ENCODE measurements around the gene KNSTRN.

The KNSTRN gene

DNA sequence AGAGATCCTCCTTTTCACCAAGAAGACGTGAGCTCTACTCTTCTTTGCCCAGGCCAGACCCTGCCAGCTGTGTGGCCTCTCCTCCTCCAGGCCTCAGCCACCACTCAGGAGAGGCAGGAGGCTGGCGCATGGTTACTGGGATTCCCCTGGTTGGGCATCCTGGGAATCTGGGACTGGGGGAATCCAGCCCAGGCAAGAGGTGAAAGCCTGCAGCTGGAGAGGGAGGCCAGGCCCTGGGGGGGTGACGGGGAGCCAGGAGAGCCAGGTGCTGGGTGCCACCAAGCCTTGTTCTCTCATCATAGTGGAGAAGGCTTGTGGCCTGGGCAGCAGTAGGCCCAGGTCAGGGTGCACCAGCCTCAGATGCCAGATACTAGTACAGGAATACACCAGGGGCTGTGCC, 48.0 kb upstream of the KNSTRN start:
- Histone ChIP-seq H3K36me3 (ENCODE audit: control insufficient read depth in 2 of 2, insufficient read depth in 1 of 2, low read length in 2 of 2) (no peaks in the 10 kb centered on the region), H3K9me3 (ENCODE audit: control insufficient read depth, insufficient read depth, low read depth, low read length) (no peaks in the 10 kb centered on the region), H3K27ac (ENCODE audit: extremely low read depth, low read depth, low read length) (peak overlapping the region; percentile 19; the same call in 1 of the 2 replicates), H3K4me3 (ENCODE audit: low read depth, low read length) (no peak overlapping the region), H3K4me1 (ENCODE audit: control insufficient read depth, insufficient read depth, low read length) (no peaks in the 10 kb centered on the region; the same call in 1 of the 2 replicates)
- CTCF ChIA-PET: interaction anchor here (1.3 to 2.2 kb wide), 4 partner anchors 10 to 20 kb away, joined by 4 to 7 read pairs (median 6); no protein-coding TSS in a partner anchor
- POLR2A ChIA-PET: interaction anchor here (1.1 to 1.6 kb wide), 3 partner anchors 9 to 11 kb away, joined by 3 to 5 read pairs (median 4); partner anchors contain the start of gene INAFM2
- TF ChIP-seq ZNF677 (tag by site-specific recombination; IDR thresholded peaks at IDR 0.05) (no peak), GLIS1 (tag by site-specific recombination; IDR thresholded peaks at IDR 0.05) (no peak), ZNF501 (tag by site-specific recombination; IDR thresholded peaks at IDR 0.05) (no peak)

DNA sequence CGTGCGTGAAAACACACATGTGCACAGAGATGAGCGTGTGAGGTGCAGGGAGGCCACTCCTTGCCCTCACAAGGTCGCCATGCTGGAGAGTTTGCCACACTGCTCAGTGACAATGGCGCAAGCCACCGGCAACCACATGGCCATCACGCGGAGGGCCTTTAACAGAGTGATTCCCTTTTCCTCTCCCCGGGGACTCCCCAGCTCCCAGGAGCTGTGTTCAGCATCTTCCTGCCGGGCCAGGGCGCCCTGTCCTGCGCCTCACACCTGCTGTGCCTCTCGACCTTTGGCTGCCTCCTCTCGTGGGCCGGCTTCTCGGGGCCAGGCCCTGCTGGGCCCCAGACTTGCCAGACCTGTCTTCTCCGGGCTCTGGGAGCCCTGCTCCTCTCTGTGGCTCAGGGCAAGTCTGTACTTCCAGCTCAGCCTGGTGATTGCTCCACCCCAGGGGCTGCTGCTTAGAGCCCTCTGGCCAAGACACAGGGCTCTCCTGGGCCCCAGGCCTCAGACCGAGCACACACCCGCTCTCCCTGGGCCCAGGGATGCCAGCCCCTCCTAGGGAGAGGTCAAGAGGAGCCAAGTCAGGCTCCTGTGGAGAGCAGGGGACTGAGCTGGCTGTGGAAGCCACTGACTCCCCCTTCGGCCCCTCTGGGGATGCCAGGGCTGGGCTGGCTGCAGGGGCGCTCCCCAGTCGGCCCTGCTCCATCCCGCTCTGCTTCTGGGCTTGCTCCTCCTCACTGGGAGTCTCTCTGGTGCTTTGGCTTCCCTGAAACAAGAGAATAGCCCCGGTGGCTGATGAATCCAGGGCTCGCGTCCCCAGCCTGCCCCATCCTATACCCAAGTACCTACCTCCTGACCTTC, 47.4 kb upstream of the KNSTRN start:
- ChIA-PET POLR2A (interaction anchor here (1.1 to 1.6 kb wide), 3 partner anchors 10 to 12 kb away, joined by 3 to 5 read pairs (median 4); partner anchors contain the start of gene INAFM2), CTCF (interaction anchor here (1.1 to 4.8 kb wide), 6 partner anchors 9 to 60 kb away, joined by 3 to 35 read pairs (median 7); partner anchors contain the start of gene PLCB2)
- H3K27ac ChIP-seq (ENCODE audit: extremely low read depth, low read depth, low read length): no peak overlapping the region
- H3K9me3 ChIP-seq (ENCODE audit: control insufficient read depth, insufficient read depth, low read depth, low read length): no peaks in the 10 kb centered on the region
- H3K4me1 ChIP-seq (ENCODE audit: control insufficient read depth, insufficient read depth, low read length): peaks cover 4% of the 10 kb centered on the region; the same call in 1 of the 2 replicates
- no peaks in the 10 kb centered on the region for H3K36me3 ChIP-seq (ENCODE audit: control insufficient read depth in 2 of 2, insufficient read depth in 1 of 2, low read length in 2 of 2)
- TF ChIP-seq ZIC2 (tag by site-specific recombination; IDR thresholded peaks at IDR 0.05): peak; percentile 71
- TF ChIP-seq, protein P1, sequence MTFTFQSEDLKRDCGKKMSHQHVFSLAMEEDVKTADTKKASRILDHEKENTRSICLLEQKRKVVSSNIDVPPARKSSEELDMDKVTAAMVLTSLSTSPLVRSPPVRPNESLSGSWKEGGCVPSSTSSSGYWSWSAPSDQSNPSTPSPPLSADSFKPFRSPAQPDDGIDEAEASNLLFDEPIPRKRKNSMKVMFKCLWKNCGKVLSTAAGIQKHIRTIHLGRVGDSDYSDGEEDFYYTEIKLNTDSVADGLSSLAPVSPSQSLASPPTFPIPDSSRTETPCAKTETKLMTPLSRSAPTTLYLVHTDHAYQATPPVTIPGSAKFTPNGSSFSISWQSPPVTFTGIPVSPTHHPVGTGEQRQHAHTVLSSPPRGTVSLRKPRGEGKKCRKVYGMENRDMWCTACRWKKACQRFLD (tag by site-specific recombination; IDR thresholded peaks at IDR 0.05): no peak
- H3K4me3 ChIP-seq (ENCODE audit: low read depth, low read length): no peak overlapping the region

GRCh38 chr15:40335938-40336743, 46.4 kb upstream of the KNSTRN start:
- no peak overlapping the region for H3K4me3 ChIP-seq (ENCODE audit: low read depth, low read length)
- ChIA-PET POLR2A (interaction anchor here (1.6 kb wide), 1 partner anchor 11 kb away, joined by 3 read pairs; no protein-coding TSS in a partner anchor), CTCF (interaction anchor here (0.9 to 7.1 kb wide), 13 partner anchors 9 to 66 kb away, joined by 3 to 82 read pairs (median 7); partner anchors contain the start of genes INAFM2 and PLCB2)
- H3K9me3 ChIP-seq (ENCODE audit: control insufficient read depth, insufficient read depth, low read depth, low read length): no peaks in the 10 kb centered on the region
- no peak overlapping the region for H3K27ac ChIP-seq (ENCODE audit: extremely low read depth, low read depth, low read length)
- H3K4me1 ChIP-seq (ENCODE audit: control insufficient read depth, insufficient read depth, low read length): peaks cover 8% of the 10 kb centered on the region
- H3K36me3 ChIP-seq (ENCODE audit: control insufficient read depth in 2 of 2, insufficient read depth in 1 of 2, low read length in 2 of 2): no peaks in the 10 kb centered on the region
- TF ChIP-seq, protein P2, sequence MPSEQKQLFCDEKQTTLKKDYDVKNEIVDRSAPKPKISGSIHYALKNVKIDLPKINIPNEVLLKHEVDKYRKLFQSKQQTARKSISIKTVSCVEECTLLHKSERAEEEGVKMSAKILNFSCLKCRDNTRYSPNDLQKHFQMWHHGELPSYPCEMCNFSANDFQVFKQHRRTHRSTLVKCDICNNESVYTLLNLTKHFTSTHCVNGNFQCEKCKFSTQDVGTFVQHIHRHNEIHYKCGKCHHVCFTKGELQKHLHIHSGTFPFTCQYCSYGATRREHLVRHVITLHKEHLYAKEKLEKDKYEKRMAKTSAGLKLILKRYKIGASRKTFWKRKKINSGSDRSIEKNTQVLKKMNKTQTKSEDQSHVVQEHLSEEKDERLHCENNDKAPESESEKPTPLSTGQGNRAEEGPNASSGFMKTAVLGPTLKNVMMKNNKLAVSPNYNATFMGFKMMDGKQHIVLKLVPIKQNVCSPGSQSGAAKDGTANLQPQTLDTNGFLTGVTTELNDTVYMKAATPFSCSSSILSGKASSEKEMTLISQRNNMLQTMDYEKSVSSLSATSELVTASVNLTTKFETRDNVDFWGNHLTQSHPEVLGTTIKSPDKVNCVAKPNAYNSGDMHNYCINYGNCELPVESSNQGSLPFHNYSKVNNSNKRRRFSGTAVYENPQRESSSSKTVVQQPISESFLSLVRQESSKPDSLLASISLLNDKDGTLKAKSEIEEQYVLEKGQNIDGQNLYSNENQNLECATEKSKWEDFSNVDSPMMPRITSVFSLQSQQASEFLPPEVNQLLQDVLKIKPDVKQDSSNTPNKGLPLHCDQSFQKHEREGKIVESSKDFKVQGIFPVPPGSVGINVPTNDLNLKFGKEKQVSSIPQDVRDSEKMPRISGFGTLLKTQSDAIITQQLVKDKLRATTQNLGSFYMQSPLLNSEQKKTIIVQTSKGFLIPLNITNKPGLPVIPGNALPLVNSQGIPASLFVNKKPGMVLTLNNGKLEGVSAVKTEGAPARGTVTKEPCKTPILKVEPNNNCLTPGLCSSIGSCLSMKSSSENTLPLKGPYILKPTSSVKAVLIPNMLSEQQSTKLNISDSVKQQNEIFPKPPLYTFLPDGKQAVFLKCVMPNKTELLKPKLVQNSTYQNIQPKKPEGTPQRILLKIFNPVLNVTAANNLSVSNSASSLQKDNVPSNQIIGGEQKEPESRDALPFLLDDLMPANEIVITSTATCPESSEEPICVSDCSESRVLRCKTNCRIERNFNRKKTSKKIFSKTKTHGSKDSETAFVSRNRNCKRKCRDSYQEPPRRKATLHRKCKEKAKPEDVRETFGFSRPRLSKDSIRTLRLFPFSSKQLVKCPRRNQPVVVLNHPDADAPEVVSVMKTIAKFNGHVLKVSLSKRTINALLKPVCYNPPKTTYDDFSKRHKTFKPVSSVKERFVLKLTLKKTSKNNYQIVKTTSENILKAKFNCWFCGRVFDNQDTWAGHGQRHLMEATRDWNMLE (tag by site-specific recombination; conservative IDR thresholded peaks at IDR 0.05; ENCODE audit: low read depth): no peak
- TF ChIP-seq ZNF639 (tag by site-specific recombination; IDR thresholded peaks at IDR 0.05) (no peak), ZNF426 (tag by site-specific recombination; IDR thresholded peaks at IDR 0.05) (no peak), ZNF513 (tag by site-specific recombination; IDR thresholded peaks at IDR 0.05) (no peak), ZNF629 (tag by site-specific recombination; IDR thresholded peaks at IDR 0.05) (no peak), RBAK (tag by site-specific recombination; IDR thresholded peaks at IDR 0.05) (no peak)
- TF ChIP-seq, protein P3, sequence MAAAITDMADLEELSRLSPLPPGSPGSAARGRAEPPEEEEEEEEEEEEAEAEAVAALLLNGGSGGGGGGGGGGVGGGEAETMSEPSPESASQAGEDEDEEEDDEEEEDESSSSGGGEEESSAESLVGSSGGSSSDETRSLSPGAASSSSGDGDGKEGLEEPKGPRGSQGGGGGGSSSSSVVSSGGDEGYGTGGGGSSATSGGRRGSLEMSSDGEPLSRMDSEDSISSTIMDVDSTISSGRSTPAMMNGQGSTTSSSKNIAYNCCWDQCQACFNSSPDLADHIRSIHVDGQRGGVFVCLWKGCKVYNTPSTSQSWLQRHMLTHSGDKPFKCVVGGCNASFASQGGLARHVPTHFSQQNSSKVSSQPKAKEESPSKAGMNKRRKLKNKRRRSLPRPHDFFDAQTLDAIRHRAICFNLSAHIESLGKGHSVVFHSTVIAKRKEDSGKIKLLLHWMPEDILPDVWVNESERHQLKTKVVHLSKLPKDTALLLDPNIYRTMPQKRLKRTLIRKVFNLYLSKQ (tag by site-specific recombination; IDR thresholded peaks at IDR 0.05; ENCODE audit: borderline replicate concordance): no peak
- TF ChIP-seq, protein P4, sequence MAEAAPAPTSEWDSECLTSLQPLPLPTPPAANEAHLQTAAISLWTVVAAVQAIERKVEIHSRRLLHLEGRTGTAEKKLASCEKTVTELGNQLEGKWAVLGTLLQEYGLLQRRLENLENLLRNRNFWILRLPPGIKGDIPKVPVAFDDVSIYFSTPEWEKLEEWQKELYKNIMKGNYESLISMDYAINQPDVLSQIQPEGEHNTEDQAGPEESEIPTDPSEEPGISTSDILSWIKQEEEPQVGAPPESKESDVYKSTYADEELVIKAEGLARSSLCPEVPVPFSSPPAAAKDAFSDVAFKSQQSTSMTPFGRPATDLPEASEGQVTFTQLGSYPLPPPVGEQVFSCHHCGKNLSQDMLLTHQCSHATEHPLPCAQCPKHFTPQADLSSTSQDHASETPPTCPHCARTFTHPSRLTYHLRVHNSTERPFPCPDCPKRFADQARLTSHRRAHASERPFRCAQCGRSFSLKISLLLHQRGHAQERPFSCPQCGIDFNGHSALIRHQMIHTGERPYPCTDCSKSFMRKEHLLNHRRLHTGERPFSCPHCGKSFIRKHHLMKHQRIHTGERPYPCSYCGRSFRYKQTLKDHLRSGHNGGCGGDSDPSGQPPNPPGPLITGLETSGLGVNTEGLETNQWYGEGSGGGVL (tag by site-specific recombination; IDR thresholded peaks at IDR 0.05): peak; percentile 24; the same call in 1 of the 2 replicates
